Lower lobe of right lung (tissue), 2 donors: ENCODE measurements around the gene CRHBP. TPM values are rescaled to one million over a fixed set of nuclear protein-coding genes. Genes with fewer than 3 reads are reported as not detected.

Experiments used
- ATAC-seq, 2 donors: fragments of 200-7000 bp; cut with Tn5 transposase; one replicate each; pipeline ENCODE4 v1.9.1; 2020 to 2022; ENCODE audit warnings: mild to moderate bottlenecking in 2 of 2, moderate library complexity in 2 of 2
- DNase-seq: peaks from one replicate; pipeline ENCODE4 v3.0.0-alpha.2; 2020
- H3K27ac ChIP-seq: fragments of 200-600 bp; one replicate; pipeline ENCODE4 v1.8.0; 2022
- H3K27me3 ChIP-seq: fragments of 200-600 bp; one replicate; pipeline ENCODE4 v1.8.0; 2022; ENCODE audit warnings: low read depth
- H3K36me3 ChIP-seq: fragments of 200-600 bp; one replicate; pipeline ENCODE4 v1.8.0; 2022; ENCODE audit warnings: mild to moderate bottlenecking
- H3K4me1 ChIP-seq: fragments of 200-600 bp; one replicate; pipeline ENCODE4 v1.8.0; 2022
- H3K4me3 ChIP-seq: fragments of 200-600 bp; one replicate; pipeline ENCODE4 v1.8.0; 2022; ENCODE audit warnings: mild to moderate bottlenecking
- H3K9me3 ChIP-seq: fragments of 200-600 bp; one replicate; pipeline ENCODE4 v1.8.0; 2022
- intact Hi-C: fragments of 100-400 bp; cut with DNase I; formaldehyde crosslinking; loops from one replicate; pipeline ENCODE4 v1.11.0; 2022
- total RNA-seq: library from RNA; stranded (reverse); fragmentation: NEBNext Ultra II Directional; extraction: Animal tissue kit (Norgen Biotek cat#: 25700); gene quantifications from one replicate; pipeline ENCODE4 v1.2.1, GENCODE V29; 2021
- TF ChIP-seq, protein P1 (sequence below): fragments of 200-600 bp; IDR thresholded peaks from one replicate; pipeline ENCODE4 v1.8.0; 2022; ENCODE audit warnings: antibody characterized with exemption, mild to moderate bottlenecking
- donor health status: DM: no; HTN: yes; CAD: no; lungs with severe emphysema.

Gene CRHBP
- total RNA-seq, 1 donor from 2014 or later = 0.53 TPM

GRCh38 chr5:76926329-76927105, 26.3 kb upstream of the CRHBP start:
- TF ChIP-seq, protein P1, sequence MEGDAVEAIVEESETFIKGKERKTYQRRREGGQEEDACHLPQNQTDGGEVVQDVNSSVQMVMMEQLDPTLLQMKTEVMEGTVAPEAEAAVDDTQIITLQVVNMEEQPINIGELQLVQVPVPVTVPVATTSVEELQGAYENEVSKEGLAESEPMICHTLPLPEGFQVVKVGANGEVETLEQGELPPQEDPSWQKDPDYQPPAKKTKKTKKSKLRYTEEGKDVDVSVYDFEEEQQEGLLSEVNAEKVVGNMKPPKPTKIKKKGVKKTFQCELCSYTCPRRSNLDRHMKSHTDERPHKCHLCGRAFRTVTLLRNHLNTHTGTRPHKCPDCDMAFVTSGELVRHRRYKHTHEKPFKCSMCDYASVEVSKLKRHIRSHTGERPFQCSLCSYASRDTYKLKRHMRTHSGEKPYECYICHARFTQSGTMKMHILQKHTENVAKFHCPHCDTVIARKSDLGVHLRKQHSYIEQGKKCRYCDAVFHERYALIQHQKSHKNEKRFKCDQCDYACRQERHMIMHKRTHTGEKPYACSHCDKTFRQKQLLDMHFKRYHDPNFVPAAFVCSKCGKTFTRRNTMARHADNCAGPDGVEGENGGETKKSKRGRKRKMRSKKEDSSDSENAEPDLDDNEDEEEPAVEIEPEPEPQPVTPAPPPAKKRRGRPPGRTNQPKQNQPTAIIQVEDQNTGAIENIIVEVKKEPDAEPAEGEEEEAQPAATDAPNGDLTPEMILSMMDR = no peak
- H3K36me3 ChIP-seq = no peaks in the 10 kb centered on the region
- no peaks in the 10 kb centered on the region for H3K27me3 ChIP-seq
- H3K4me3 ChIP-seq = no peak overlapping the region
- ATAC-seq (no peak), DNase-seq (no peak)
- no peaks in the 10 kb centered on the region for H3K4me1 ChIP-seq
- H3K9me3 ChIP-seq = no peaks in the 10 kb centered on the region
- intact Hi-C loops = no loop called here
- no peak overlapping the region for H3K27ac ChIP-seq

- ATAC-seq (no peak), DNase-seq (no peak)
- TF ChIP-seq, protein P1 = no peak
- Histone ChIP-seq H3K4me3 (no peak overlapping the region), H3K9me3 (no peaks in the 10 kb centered on the region), H3K4me1 (no peaks in the 10 kb centered on the region), H3K27me3 (no peaks in the 10 kb centered on the region), H3K36me3 (no peaks in the 10 kb centered on the region), H3K27ac (no peak overlapping the region)
- intact Hi-C loops = no loop called here
These were observed 24.9 kb upstream of the CRHBP start for GRCh38 chr5:76927961-76928360.

GRCh38 chr5:76930083-76930482, 22.8 kb upstream of the CRHBP start:
- Histone ChIP-seq H3K4me1 (no peaks in the 10 kb centered on the region), H3K27ac (no peak overlapping the region), H3K9me3 (no peaks in the 10 kb centered on the region), H3K36me3 (no peaks in the 10 kb centered on the region), H3K27me3 (no peaks in the 10 kb centered on the region), H3K4me3 (no peak overlapping the region)
- DNase-seq = no peak
- intact Hi-C loops = no loop called here
- ATAC-seq = no peak
- TF ChIP-seq, protein P1 = no peak

DNA sequence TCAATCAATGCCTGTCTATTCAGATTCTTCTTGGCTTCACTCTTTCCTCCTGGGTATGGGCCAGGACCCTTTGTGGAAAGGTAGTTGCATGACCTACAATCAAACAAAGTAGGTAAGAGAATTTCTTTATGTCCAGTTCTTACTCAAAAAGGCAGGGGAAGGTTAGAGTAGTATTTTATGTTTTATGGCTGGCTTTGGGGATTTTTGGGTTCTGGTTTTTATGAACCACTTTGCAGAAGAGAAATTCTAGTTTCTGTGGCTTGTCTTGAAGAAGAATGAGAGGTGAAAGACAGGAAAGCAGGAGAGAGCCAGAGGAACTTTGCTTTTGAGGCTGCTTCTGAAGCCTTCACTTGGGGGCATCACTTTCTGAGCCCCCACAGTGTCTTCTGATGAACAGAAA, 14.7 kb upstream of the CRHBP start:
- DNase-seq (no peak), ATAC-seq (no peak)
- no peaks in the 10 kb centered on the region for H3K9me3 ChIP-seq
- H3K4me1 ChIP-seq = no peaks in the 10 kb centered on the region
- TF ChIP-seq, protein P1 = no peak
- H3K36me3 ChIP-seq = no peaks in the 10 kb centered on the region
- no peak overlapping the region for H3K4me3 ChIP-seq
- intact Hi-C loops = no loop called here
- H3K27ac ChIP-seq = no peak overlapping the region
- H3K27me3 ChIP-seq = no peaks in the 10 kb centered on the region

DNA sequence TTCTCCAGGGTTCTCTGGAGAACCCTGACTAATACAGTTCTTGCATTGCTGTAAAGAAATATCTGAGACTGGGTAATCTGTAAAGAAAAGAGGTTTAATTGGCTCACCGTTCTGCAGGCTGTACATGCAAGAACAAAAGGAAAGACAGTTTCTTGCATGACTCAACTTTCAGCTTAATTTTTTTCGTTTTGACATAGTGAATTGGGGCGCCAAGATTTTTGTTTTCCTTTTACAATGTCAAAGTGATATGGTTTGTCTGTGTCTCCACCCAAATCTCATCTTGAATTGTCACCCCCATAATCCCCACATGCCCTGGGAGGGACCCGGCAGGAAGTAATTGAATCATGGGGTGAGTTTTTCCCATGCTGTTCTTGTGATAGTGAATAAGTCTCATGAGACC, 11.8 kb upstream of the CRHBP start:
- Histone ChIP-seq H3K36me3 (no peaks in the 10 kb centered on the region), H3K27me3 (no peaks in the 10 kb centered on the region), H3K4me3 (no peak overlapping the region), H3K27ac (no peak overlapping the region), H3K9me3 (no peaks in the 10 kb centered on the region), H3K4me1 (no peaks in the 10 kb centered on the region)
- intact Hi-C loops = no loop called here
- TF ChIP-seq, protein P1 = no peak
- DNase-seq (no peak), ATAC-seq (no peak)
